IPS-18a (cell line): ENCODE data around the gene BBIP1.
"Not testable (repeated sequence)": the region's sequence is repeated elsewhere in the genome, so short reads cannot be mapped to it uniquely, and the experiment has no call there.

ENCODE experiments used
- H3K27ac ChIP-seq: one replicate; pipeline ENCODE4 v1.5.1; 2013; ENCODE audit warnings: low read length
- H3K27me3 ChIP-seq: one replicate; pipeline ENCODE4 v1.6.1; 2013; ENCODE audit warnings: mild to moderate bottlenecking, low read length; ENCODE audit not compliant: control insufficient read depth, insufficient read depth
- H3K36me3 ChIP-seq: one replicate; pipeline ENCODE4 v1.6.1; 2013; ENCODE audit warnings: low read depth, low read length; ENCODE audit not compliant: control insufficient read depth
- H3K4me1 ChIP-seq: one replicate; pipeline ENCODE4 v1.6.1; 2013; ENCODE audit warnings: low read depth, low read length; ENCODE audit not compliant: control insufficient read depth
- H3K4me3 ChIP-seq: one replicate; pipeline ENCODE4 v1.5.1; 2013; ENCODE audit warnings: low read length
- H3K9ac ChIP-seq: one replicate; pipeline ENCODE4 v1.6.1; 2013; ENCODE audit warnings: mild to moderate bottlenecking, low read length, moderate library complexity
- H3K9me3 ChIP-seq: one replicate; pipeline ENCODE4 v1.6.1; 2013; ENCODE audit warnings: low read depth, low read length; ENCODE audit not compliant: control insufficient read depth

The BBIP1 gene

GRCh38 chr10:110919349-110919931 lies 460 bp upstream of the BBIP1 start, which contains the start of gene SHOC2:
SHOC2 (plus strand) TSS chr10:110919604; CDS start chr10:110964359, 44,755 bp downstream.
- Histone ChIP-seq H3K27ac (peak within 1 kb of the TSS; percentile 82), H3K27me3 (no peaks in the 10 kb centered on the region), H3K36me3 (no peaks in the 10 kb centered on the region), H3K9me3 (no peaks in the 10 kb centered on the region), H3K4me1 (peaks cover 19% of the 10 kb centered on the region), H3K4me3 (peak within 1 kb of the TSS; percentile 89), H3K9ac (peak within 1 kb of the TSS; percentile 89)

GRCh38 chr10:110918269-110918642 lies 724 bp downstream of the BBIP1 start:
- H3K9me3 ChIP-seq, result no peaks in the 10 kb centered on the region
- H3K9ac ChIP-seq, result peak overlapping the region; percentile 89
- H3K27ac ChIP-seq, result peak overlapping the region; percentile 37
- H3K4me3 ChIP-seq, result peak overlapping the region; percentile 89
- H3K4me1 ChIP-seq, result peaks cover 19% of the 10 kb centered on the region
- no peaks in the 10 kb centered on the region for H3K36me3 ChIP-seq
- no peaks in the 10 kb centered on the region for H3K27me3 ChIP-seq

GRCh38 chr10:110916554-110917346 lies 2.2 kb downstream of the BBIP1 start:
- Histone ChIP-seq H3K4me3 (no peak overlapping the region), H3K27ac (no peak overlapping the region), H3K27me3 (no peaks in the 10 kb centered on the region), H3K9me3 (no peaks in the 10 kb centered on the region), H3K36me3 (no peaks in the 10 kb centered on the region), H3K4me1 (peaks cover 19% of the 10 kb centered on the region), H3K9ac (no peak overlapping the region)

GRCh38 chr10:110915600-110915999 lies 3.4 kb downstream of the BBIP1 start:
- H3K4me1 ChIP-seq, result peaks cover 10% of the 10 kb centered on the region
- H3K36me3 ChIP-seq, H3K27me3 ChIP-seq, H3K9ac ChIP-seq, H3K4me3 ChIP-seq, H3K27ac ChIP-seq, H3K9me3 ChIP-seq: not testable (repeated sequence)

GRCh38 chr10:110915035-110915434 lies 3.9 kb downstream of the BBIP1 start:
- no peak overlapping the region for H3K4me3 ChIP-seq
- H3K4me1 ChIP-seq, result peaks cover 10% of the 10 kb centered on the region
- no peaks in the 10 kb centered on the region for H3K9me3 ChIP-seq

GRCh38 chr10:110914431-110914830 lies 4.5 kb downstream of the BBIP1 start:
- H3K27me3 ChIP-seq, result no peaks in the 10 kb centered on the region
- H3K4me3 ChIP-seq, result no peak overlapping the region
- no peaks in the 10 kb centered on the region for H3K9me3 ChIP-seq
- peaks cover 10% of the 10 kb centered on the region for H3K4me1 ChIP-seq
- no peak overlapping the region for H3K9ac ChIP-seq
- H3K36me3 ChIP-seq, result no peaks in the 10 kb centered on the region
- no peak overlapping the region for H3K27ac ChIP-seq

More at GRCh38 chr10:110915035-110915434, 3.9 kb downstream of the BBIP1 start:
- Histone ChIP-seq H3K27ac (no peak overlapping the region), H3K9ac (no peak overlapping the region), H3K36me3 (no peaks in the 10 kb centered on the region), H3K27me3 (no peaks in the 10 kb centered on the region)

- H3K27ac ChIP-seq, result no peak overlapping the region
- no peaks in the 10 kb centered on the region for H3K9me3 ChIP-seq
- no peaks in the 10 kb centered on the region for H3K27me3 ChIP-seq
Measured at GRCh38 chr10:110912374-110912773, 6.6 kb downstream of the BBIP1 start.

GRCh38 chr10:110910138-110910537 lies 8.8 kb downstream of the BBIP1 start:
- H3K27ac ChIP-seq, result no peak overlapping the region
- peaks cover 4% of the 10 kb centered on the region for H3K4me1 ChIP-seq
- no peaks in the 10 kb centered on the region for H3K36me3 ChIP-seq
- H3K27me3 ChIP-seq, result no peaks in the 10 kb centered on the region
- no peak overlapping the region for H3K4me3 ChIP-seq
- no peak overlapping the region for H3K9ac ChIP-seq
- no peaks in the 10 kb centered on the region for H3K9me3 ChIP-seq

More at GRCh38 chr10:110912374-110912773, 6.6 kb downstream of the BBIP1 start:
- no peaks in the 10 kb centered on the region for H3K36me3 ChIP-seq
- H3K4me1 ChIP-seq, result peaks cover 7% of the 10 kb centered on the region
- no peak overlapping the region for H3K9ac ChIP-seq
- no peak overlapping the region for H3K4me3 ChIP-seq

GRCh38 chr10:110903280-110904278 lies 15.4 kb downstream of the BBIP1 start:
- H3K4me1 ChIP-seq, result peaks cover 4% of the 10 kb centered on the region

GRCh38 chr10:110901954-110902819 lies 16.8 kb downstream of the BBIP1 start:
- no peaks in the 10 kb centered on the region for H3K9me3 ChIP-seq
- no peak overlapping the region for H3K4me3 ChIP-seq
- H3K4me1 ChIP-seq, result peaks cover under 1% of the 10 kb centered on the region
- H3K36me3 ChIP-seq, result peaks cover 12% of the 10 kb centered on the region
- H3K9ac ChIP-seq, result no peak overlapping the region
- H3K27ac ChIP-seq, result peak overlapping the region; percentile 4
- H3K27me3 ChIP-seq, result no peaks in the 10 kb centered on the region

More at GRCh38 chr10:110903280-110904278, 15.4 kb downstream of the BBIP1 start:
- no peak overlapping the region for H3K4me3 ChIP-seq
- no peaks in the 10 kb centered on the region for H3K9me3 ChIP-seq
- H3K27me3 ChIP-seq, result no peaks in the 10 kb centered on the region
- no peak overlapping the region for H3K9ac ChIP-seq
- peaks cover 12% of the 10 kb centered on the region for H3K36me3 ChIP-seq
- H3K27ac ChIP-seq, result no peak overlapping the region
